Liver (tissue), 3 donors: ENCODE measurements around the gene ZSWIM1.

Experiments used
- FOXA1 ChIP-seq: IDR thresholded peaks from 2 replicates; pipeline ENCODE4 v1.6.1; 2016; ENCODE audit warnings: antibody characterized with exemption
- RAD21 ChIP-seq, 2 donors: IDR thresholded peaks; 2 replicates each; pipeline ENCODE4 v1.6.1; 2016; ENCODE audit warnings: antibody characterized with exemption in 2 of 2, mild to moderate bottlenecking in 2 of 2
- TAF1 ChIP-seq: conservative IDR thresholded peaks from 2 replicates; pipeline ENCODE4 v1.6.1; 2016; ENCODE audit warnings: antibody characterized with exemption, mild to moderate bottlenecking
- YY1 ChIP-seq: IDR thresholded peaks from 2 replicates; pipeline ENCODE4 v1.6.1; 2016; ENCODE audit warnings: antibody characterized with exemption, mild to moderate bottlenecking
- TF ChIP-seq, protein P1 (sequence below): fragments of 150-350 bp; IDR thresholded peaks from 2 replicates; pipeline ENCODE4 v1.5.1; 2017; ENCODE audit warnings: improper control_type of control experiment, low read depth, low read length; ENCODE audit not compliant: missing input control
- TF ChIP-seq, protein P2 (sequence below): IDR thresholded peaks from 2 replicates; pipeline ENCODE4 v1.6.1; 2016; ENCODE audit warnings: antibody characterized with exemption, mild to moderate bottlenecking
- TF ChIP-seq, protein P3 (sequence below): IDR thresholded peaks from 2 replicates; pipeline ENCODE4 v1.6.1; 2016; ENCODE audit warnings: antibody characterized with exemption
- donor health status: healthy.
- donor health status: healthy.

DNA sequence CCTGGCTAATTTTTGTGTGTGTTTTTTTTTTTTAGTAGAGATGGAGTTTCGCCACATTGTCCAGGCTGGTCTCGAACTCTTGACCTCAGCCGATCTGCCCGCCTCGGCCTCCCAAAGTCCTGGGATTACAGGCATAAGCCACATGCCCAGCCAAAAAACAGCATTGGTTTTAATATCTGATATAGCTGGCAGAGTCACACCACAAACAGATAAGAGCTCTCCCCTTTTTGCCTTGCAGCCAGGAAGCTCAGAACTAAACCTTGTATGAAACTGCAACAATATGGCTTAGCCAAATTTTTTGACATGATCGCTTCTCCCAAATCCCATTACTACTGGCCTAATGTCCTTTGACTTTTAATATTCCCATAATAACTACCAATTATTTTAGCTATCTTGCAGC is 28.7 kb upstream of the ZSWIM1 start:
- TF ChIP-seq, protein P1, sequence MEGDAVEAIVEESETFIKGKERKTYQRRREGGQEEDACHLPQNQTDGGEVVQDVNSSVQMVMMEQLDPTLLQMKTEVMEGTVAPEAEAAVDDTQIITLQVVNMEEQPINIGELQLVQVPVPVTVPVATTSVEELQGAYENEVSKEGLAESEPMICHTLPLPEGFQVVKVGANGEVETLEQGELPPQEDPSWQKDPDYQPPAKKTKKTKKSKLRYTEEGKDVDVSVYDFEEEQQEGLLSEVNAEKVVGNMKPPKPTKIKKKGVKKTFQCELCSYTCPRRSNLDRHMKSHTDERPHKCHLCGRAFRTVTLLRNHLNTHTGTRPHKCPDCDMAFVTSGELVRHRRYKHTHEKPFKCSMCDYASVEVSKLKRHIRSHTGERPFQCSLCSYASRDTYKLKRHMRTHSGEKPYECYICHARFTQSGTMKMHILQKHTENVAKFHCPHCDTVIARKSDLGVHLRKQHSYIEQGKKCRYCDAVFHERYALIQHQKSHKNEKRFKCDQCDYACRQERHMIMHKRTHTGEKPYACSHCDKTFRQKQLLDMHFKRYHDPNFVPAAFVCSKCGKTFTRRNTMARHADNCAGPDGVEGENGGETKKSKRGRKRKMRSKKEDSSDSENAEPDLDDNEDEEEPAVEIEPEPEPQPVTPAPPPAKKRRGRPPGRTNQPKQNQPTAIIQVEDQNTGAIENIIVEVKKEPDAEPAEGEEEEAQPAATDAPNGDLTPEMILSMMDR, result no peak
- TF ChIP-seq TAF1 (no peak), FOXA1 (no peak), RAD21 (IDR thresholded peaks at IDR 0.05) (no peak), YY1 (no peak)
- TF ChIP-seq, protein P2, sequence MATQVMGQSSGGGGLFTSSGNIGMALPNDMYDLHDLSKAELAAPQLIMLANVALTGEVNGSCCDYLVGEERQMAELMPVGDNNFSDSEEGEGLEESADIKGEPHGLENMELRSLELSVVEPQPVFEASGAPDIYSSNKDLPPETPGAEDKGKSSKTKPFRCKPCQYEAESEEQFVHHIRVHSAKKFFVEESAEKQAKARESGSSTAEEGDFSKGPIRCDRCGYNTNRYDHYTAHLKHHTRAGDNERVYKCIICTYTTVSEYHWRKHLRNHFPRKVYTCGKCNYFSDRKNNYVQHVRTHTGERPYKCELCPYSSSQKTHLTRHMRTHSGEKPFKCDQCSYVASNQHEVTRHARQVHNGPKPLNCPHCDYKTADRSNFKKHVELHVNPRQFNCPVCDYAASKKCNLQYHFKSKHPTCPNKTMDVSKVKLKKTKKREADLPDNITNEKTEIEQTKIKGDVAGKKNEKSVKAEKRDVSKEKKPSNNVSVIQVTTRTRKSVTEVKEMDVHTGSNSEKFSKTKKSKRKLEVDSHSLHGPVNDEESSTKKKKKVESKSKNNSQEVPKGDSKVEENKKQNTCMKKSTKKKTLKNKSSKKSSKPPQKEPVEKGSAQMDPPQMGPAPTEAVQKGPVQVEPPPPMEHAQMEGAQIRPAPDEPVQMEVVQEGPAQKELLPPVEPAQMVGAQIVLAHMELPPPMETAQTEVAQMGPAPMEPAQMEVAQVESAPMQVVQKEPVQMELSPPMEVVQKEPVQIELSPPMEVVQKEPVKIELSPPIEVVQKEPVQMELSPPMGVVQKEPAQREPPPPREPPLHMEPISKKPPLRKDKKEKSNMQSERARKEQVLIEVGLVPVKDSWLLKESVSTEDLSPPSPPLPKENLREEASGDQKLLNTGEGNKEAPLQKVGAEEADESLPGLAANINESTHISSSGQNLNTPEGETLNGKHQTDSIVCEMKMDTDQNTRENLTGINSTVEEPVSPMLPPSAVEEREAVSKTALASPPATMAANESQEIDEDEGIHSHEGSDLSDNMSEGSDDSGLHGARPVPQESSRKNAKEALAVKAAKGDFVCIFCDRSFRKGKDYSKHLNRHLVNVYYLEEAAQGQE, result no peak
- TF ChIP-seq, protein P3, sequence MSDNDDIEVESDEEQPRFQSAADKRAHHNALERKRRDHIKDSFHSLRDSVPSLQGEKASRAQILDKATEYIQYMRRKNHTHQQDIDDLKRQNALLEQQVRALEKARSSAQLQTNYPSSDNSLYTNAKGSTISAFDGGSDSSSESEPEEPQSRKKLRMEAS, result no peak
